Cerebellar cortex (tissue), 1 donor: ENCODE results near the gene MET.

Experiments
- DNase-seq: peaks from one replicate; pipeline ENCODE4 v3.0.0-alpha.2; 2015; ENCODE audit warnings: low spot score

The MET gene

GRCh38 chr7:116665332-116665996, 6.5 kb upstream of the MET start:
- DNase-seq = no peak

GRCh38 chr7:116669769-116670168, 2.2 kb upstream of the MET start:
- no peak for DNase-seq

GRCh38 chr7:116670409-116671015, 1.5 kb upstream of the MET start:
- DNase-seq = no peak

GRCh38 chr7:116671111-116671510, 885 bp upstream of the MET start:
- no peak for DNase-seq

GRCh38 chr7:116672596-116673456, 830 bp downstream of the MET start:
- DNase-seq = no peak

- no peak for DNase-seq
Measured at GRCh38 chr7:116673457-116673865, 1.5 kb downstream of the MET start.

- DNase-seq = no peak
Measured at GRCh38 chr7:116674508-116675173, 2.6 kb downstream of the MET start.

- no peak for DNase-seq
Measured at GRCh38 chr7:116675812-116676355, 3.9 kb downstream of the MET start.

GRCh38 chr7:116678780-116679179, 6.8 kb downstream of the MET start:
- DNase-seq = no peak

- DNase-seq = no peak
Measured at GRCh38 chr7:116679500-116679899, 7.5 kb downstream of the MET start.

GRCh38 chr7:116683786-116684185, 11.8 kb downstream of the MET start:
- no peak for DNase-seq

GRCh38 chr7:116686033-116686432, 14.0 kb downstream of the MET start:
- no peak for DNase-seq

GRCh38 chr7:116686812-116687419, 14.9 kb downstream of the MET start:
- no peak for DNase-seq

- no peak for DNase-seq
Measured at GRCh38 chr7:116687801-116688201, 15.8 kb downstream of the MET start.

- DNase-seq = no peak
Measured at GRCh38 chr7:116689790-116690259, 17.8 kb downstream of the MET start.

GRCh38 chr7:116691664-116692063, 19.7 kb downstream of the MET start:
- DNase-seq = no peak

GRCh38 chr7:116692401-116693308, 20.7 kb downstream of the MET start:
- no peak for DNase-seq

- DNase-seq = no peak
Measured at GRCh38 chr7:116696707-116697106, 24.7 kb downstream of the MET start.

- no peak for DNase-seq
Measured at GRCh38 chr7:116697152-116697551, 25.2 kb downstream of the MET start.

GRCh38 chr7:116697761-116698160, 25.8 kb downstream of the MET start:
- DNase-seq = no peak

GRCh38 chr7:116698396-116698795, 26.4 kb downstream of the MET start:
- DNase-seq = no peak
